GM19035 (cell line): ENCODE data around the gene SERGEF.

Source experiments
- ATAC-seq: cut with Tn5 transposase; IDR thresholded peaks from one replicate; pipeline ENCODE4 v1.9.1; 2021; ENCODE audit not compliant: unreplicated experiment

The SERGEF gene

GRCh38 chr11:17867341-17867740 lies 145.5 kb downstream of the SERGEF start:
- ATAC-seq: no peak

- ATAC-seq: no peak
Measured at GRCh38 chr11:17865765-17866428, 146.9 kb downstream of the SERGEF start.

GRCh38 chr11:17864478-17864941 lies 148.3 kb downstream of the SERGEF start:
- no peak for ATAC-seq

- ATAC-seq: no peak
Measured at GRCh38 chr11:17861036-17861755, 151.7 kb downstream of the SERGEF start.

GRCh38 chr11:17859552-17859951 lies 153.3 kb downstream of the SERGEF start:
- ATAC-seq: no peak

GRCh38 chr11:17855531-17856290 lies 157.1 kb downstream of the SERGEF start:
- ATAC-seq: no peak

GRCh38 chr11:17853280-17853679 lies 159.6 kb downstream of the SERGEF start:
- no peak for ATAC-seq

GRCh38 chr11:17852246-17852645 lies 160.6 kb downstream of the SERGEF start:
- ATAC-seq: no peak

GRCh38 chr11:17851697-17852096 lies 161.2 kb downstream of the SERGEF start:
- ATAC-seq: no peak

- no peak for ATAC-seq
Measured at GRCh38 chr11:17850336-17850735, 162.5 kb downstream of the SERGEF start.

- ATAC-seq: no peak
Measured at GRCh38 chr11:17848715-17849114, 164.1 kb downstream of the SERGEF start.

- ATAC-seq: no peak
Measured at GRCh38 chr11:17846852-17847453, 165.9 kb downstream of the SERGEF start.

GRCh38 chr11:17845431-17845881 lies 167.4 kb downstream of the SERGEF start:
- ATAC-seq: no peak

GRCh38 chr11:17840101-17840548 lies 172.7 kb downstream of the SERGEF start:
- ATAC-seq: no peak

- no peak for ATAC-seq
Measured at GRCh38 chr11:17839450-17839849, 173.4 kb downstream of the SERGEF start.

- ATAC-seq: no peak
Measured at GRCh38 chr11:17838102-17838501, 174.7 kb downstream of the SERGEF start.

GRCh38 chr11:17831883-17832282 lies 181.0 kb downstream of the SERGEF start:
- no peak for ATAC-seq

GRCh38 chr11:17831228-17831627 lies 181.6 kb downstream of the SERGEF start:
- no peak for ATAC-seq

- ATAC-seq: no peak
Measured at GRCh38 chr11:17828311-17828751, 184.5 kb downstream of the SERGEF start.

GRCh38 chr11:17827006-17827405 lies 185.8 kb downstream of the SERGEF start:
- no peak for ATAC-seq

- ATAC-seq: no peak
Measured at GRCh38 chr11:17822401-17822781, 190.5 kb downstream of the SERGEF start.
